Measurements from ENCODE around the gene COLGALT1.

The COLGALT1 gene

GRCh38 chr19:17618936-17619335 is 63.5 kb downstream of the COLGALT1 start:
- TF ChIP-seq CTCF (IDR thresholded peaks at IDR 0.05; ENCODE audit: low read depth, low read length, poor library complexity, severe bottlenecking) (no peak), EZH2phosphoT487 (IDR thresholded peaks at IDR 0.05; ENCODE audit: borderline replicate concordance, low read length) (no peak)
- no peaks in the 10 kb centered on the region for H3F3A ChIP-seq (ENCODE audit: control insufficient read depth, insufficient read depth)
- peaks cover 15% of the 10 kb centered on the region; the same call in 1 of the 2 replicates for H3K4me1 ChIP-seq (ENCODE audit: control insufficient read depth, low read length)
- no peak overlapping the region for H3K4me3 ChIP-seq (ENCODE audit: low read length)
- no peak overlapping the region for H3K4me2 ChIP-seq (ENCODE audit: low read length)
- H3K27ac ChIP-seq (ENCODE audit: low read depth, low read length), result no peak overlapping the region
- no peaks in the 10 kb centered on the region for H4K20me1 ChIP-seq (ENCODE audit: control insufficient read depth, insufficient read depth, low read depth, low read length)
- H3K9me2 ChIP-seq (replicated peaks; ENCODE audit: control insufficient read depth, low read length), result no peaks in the 10 kb centered on the region
- H3K27me3 ChIP-seq (ENCODE audit: control insufficient read depth, low read length), result peaks cover 18% of the 10 kb centered on the region
- peaks cover 5% of the 10 kb centered on the region; the same call in 1 of the 2 replicates for H3K9me3 ChIP-seq (ENCODE audit: control insufficient read depth, insufficient read depth, low read length)
- H3K36me3 ChIP-seq (ENCODE audit: control insufficient read depth, low read length), result no peaks in the 10 kb centered on the region
- H3K79me2 ChIP-seq (ENCODE audit: control insufficient read depth, low read length), result no peaks in the 10 kb centered on the region

GRCh38 chr19:17620696-17621095 is 65.2 kb downstream of the COLGALT1 start:
- H3K4me2 ChIP-seq (ENCODE audit: low read length), result no peak overlapping the region
- TF ChIP-seq CTCF (IDR thresholded peaks at IDR 0.05; ENCODE audit: low read depth, low read length, poor library complexity, severe bottlenecking) (no peak), EZH2phosphoT487 (IDR thresholded peaks at IDR 0.05; ENCODE audit: borderline replicate concordance, low read length) (no peak)

DNA sequence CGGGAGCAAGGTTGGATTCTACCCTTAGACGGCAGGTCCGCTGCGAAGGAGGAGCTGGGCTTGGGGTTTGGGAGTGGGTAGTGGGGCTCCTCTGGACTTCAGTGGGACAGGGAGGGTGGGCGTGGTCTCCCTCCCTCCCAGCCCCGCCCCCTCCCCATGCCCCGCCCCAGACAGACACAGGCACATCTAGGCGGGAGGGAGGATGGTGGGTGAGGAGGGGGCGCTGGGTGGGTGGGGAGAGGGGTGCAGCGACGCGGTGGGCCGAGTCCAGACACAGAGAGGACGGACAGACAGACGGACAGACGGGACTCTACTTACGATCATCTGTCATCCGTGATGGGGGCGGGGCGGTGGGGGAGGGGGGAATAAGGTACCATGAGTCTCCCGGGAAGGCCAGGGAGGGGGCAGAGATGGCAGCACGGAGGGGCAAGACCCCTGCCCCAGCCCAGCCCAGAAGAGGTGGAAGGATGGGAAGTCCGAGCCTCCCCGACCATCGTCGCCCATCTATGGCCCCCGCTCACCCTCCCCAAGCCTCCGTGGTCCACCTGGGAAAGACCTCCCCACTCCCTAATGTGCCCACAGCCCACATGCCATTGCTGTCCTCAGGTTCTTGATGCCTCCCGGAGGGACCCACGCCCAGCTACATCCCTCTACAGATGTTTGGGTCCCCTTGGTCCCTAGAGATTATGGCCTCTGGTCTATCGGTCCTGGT is 67.9 kb downstream of the COLGALT1 start:
- H3F3A ChIP-seq (ENCODE audit: control insufficient read depth, insufficient read depth), result no peaks in the 10 kb centered on the region
- H3K79me2 ChIP-seq (ENCODE audit: control insufficient read depth, low read length), result no peaks in the 10 kb centered on the region
- H3K9me3 ChIP-seq (ENCODE audit: control insufficient read depth, insufficient read depth, low read length), result peaks cover 5% of the 10 kb centered on the region; the same call in 1 of the 2 replicates
- TF ChIP-seq CTCF (IDR thresholded peaks at IDR 0.05; ENCODE audit: low read depth, low read length, poor library complexity, severe bottlenecking) (no peak), EZH2phosphoT487 (IDR thresholded peaks at IDR 0.05; ENCODE audit: borderline replicate concordance, low read length) (no peak)
- H3K4me3 ChIP-seq (ENCODE audit: low read length), result no peak overlapping the region
- H3K4me1 ChIP-seq (ENCODE audit: control insufficient read depth, low read length), result peaks cover 9% of the 10 kb centered on the region; the same call in 1 of the 2 replicates
- no peak overlapping the region for H3K4me2 ChIP-seq (ENCODE audit: low read length)
- H3K27me3 ChIP-seq (ENCODE audit: control insufficient read depth, low read length), result peaks cover 3% of the 10 kb centered on the region; the same call in 1 of the 2 replicates
- H3K9me2 ChIP-seq (replicated peaks; ENCODE audit: control insufficient read depth, low read length), result no peaks in the 10 kb centered on the region
- no peak overlapping the region for H3K27ac ChIP-seq (ENCODE audit: low read depth, low read length)
- H3K36me3 ChIP-seq (ENCODE audit: control insufficient read depth, low read length), result no peaks in the 10 kb centered on the region
- no peaks in the 10 kb centered on the region for H4K20me1 ChIP-seq (ENCODE audit: control insufficient read depth, insufficient read depth, low read depth, low read length)

More at GRCh38 chr19:17620696-17621095, 65.2 kb downstream of the COLGALT1 start:
- Histone ChIP-seq H3K36me3 (ENCODE audit: control insufficient read depth, low read length) (no peaks in the 10 kb centered on the region), H3K9me2 (replicated peaks; ENCODE audit: control insufficient read depth, low read length) (no peaks in the 10 kb centered on the region), H3K27me3 (ENCODE audit: control insufficient read depth, low read length) (peaks cover 18% of the 10 kb centered on the region), H3K27ac (ENCODE audit: low read depth, low read length) (no peak overlapping the region), H3K79me2 (ENCODE audit: control insufficient read depth, low read length) (no peaks in the 10 kb centered on the region), H3F3A (ENCODE audit: control insufficient read depth, insufficient read depth) (no peaks in the 10 kb centered on the region), H3K4me3 (ENCODE audit: low read length) (no peak overlapping the region), H3K9me3 (ENCODE audit: control insufficient read depth, insufficient read depth, low read length) (peaks cover 5% of the 10 kb centered on the region; the same call in 1 of the 2 replicates), H4K20me1 (ENCODE audit: control insufficient read depth, insufficient read depth, low read depth, low read length) (no peaks in the 10 kb centered on the region), H3K4me1 (ENCODE audit: control insufficient read depth, low read length) (peaks cover 15% of the 10 kb centered on the region; the same call in 1 of the 2 replicates)
